A172 (cell line): ENCODE results near the gene C9orf50. TPM values are rescaled to one million over a fixed set of nuclear protein-coding genes. Genes with fewer than 3 reads are reported as not detected.
"Not testable (repeated sequence)": the region's sequence is repeated elsewhere in the genome, so short reads cannot be mapped to it uniquely, and the experiment has no call there.

Experiments used
- DNase-seq: peaks from one replicate; pipeline ENCODE4 v3.0.0-alpha.2; 2015; ENCODE audit warnings: low spot score
- total RNA-seq: library from RNA; depleted of rRNA; stranded (reverse); fragments of >200 nt; shearing (Covaris generic); gene quantifications from 2 replicates; pipeline ENCODE4 v1.2.3, GENCODE V29; 2014

The C9orf50 gene
- total RNA-seq, 1 experiment from 2014 or later: not detected

DNA sequence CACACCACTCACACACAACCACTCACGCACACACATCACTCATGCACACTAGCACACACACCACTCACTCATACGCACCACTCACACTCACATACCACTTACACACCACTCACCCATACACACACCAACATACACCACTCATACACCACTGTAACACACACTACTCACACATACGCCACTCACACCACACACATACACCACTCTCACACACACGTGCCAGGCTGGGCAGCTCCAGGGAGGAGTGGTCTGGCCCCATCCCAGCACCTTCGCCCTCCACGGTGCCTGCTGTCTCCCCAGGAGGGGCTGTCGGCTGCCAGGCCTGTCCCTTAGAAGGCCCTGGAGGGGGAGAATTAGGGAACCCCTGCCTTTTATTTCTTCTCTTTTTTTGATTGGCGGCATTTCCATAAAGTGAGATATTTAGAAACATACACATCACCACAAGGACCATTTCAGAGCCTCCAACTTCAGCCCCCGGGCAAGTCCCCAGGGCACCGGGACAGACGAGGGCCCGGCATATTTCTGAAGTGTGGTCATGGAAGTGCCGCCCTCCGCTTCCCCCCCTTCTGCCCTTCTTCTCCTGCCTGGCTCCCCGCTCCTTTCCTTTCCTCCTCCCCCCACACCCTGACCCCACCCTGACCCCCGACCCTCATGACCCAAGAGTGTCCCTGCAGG lies 27.3 kb upstream of the C9orf50 start:
- DNase-seq: no peak

DNA sequence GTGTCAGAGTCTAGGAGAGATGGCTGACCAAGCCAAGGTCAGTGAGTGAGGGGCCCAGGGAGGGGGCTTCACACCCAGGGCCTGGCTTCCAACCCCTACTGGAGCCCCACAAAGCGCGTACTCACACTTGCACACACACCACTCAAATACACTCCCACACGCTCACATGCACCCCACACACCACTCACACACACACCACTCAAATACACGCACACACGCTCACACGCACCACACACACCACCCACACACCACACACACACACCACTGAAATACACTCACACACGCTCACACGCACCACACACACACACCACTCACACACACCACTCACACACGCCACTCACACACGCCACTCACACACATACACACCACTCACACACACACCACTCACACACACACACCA lies 26.7 kb upstream of the C9orf50 start:
- no peak for DNase-seq

DNA sequence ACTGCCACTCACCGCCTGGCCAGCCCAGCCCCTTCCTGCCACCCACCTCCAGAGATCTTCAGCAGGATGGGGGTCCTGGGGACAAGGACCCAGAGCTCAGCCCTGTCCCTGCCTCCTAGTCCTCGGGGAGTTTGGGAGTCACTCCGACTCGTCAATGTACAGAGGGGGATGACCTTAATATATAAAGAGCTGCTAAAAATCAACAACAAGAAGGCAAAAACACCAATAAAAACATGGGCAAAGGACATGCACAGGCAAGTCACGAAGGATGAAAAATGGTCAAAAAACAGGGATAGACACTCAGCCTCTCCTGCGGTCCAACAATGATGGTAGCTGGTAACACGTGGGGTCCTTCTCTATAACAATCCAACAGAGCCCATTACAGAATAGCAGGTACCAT lies 25.8 kb upstream of the C9orf50 start:
- no peak for DNase-seq

DNA sequence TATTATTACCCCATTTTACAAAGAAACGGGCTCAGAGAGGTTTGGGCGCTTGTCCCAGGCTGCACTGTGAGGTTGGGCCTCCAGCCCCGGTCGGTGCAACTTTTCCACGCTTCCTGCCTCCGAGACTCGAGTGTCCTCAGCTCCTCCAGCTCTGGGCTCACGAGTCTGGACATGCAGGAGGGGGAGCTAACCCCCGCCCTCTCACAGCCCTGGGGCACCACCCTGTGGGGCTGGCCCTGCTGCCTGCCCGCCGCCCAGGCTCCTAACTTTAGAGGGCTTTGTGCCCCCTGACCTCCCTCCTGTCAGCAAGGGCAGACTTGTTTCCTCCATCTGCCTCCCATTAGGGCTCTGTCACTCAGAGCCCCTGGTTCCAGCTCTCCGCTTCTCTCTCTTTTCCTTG lies 25.4 kb upstream of the C9orf50 start:
- no peak for DNase-seq

DNA sequence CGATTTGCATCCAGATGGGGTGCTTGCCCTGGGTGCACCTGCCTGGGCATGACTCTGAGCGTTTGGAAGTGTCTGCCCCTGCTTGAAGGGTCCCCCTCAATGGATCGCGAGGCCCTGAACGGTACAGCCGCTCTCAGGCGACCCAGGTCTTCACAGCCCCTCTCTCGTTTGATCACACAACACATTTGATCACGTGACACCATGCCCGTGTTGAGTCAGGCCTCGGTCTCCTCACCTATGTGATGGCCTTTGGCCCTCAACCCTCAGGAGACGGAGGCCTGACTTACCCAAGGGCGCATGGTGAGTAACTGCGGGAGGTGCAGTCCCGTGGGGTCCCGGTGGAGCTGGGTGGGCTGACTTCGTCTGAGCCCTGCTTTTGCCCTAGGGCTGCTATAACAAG lies 24.0 kb upstream of the C9orf50 start:
- no peak for DNase-seq

DNA sequence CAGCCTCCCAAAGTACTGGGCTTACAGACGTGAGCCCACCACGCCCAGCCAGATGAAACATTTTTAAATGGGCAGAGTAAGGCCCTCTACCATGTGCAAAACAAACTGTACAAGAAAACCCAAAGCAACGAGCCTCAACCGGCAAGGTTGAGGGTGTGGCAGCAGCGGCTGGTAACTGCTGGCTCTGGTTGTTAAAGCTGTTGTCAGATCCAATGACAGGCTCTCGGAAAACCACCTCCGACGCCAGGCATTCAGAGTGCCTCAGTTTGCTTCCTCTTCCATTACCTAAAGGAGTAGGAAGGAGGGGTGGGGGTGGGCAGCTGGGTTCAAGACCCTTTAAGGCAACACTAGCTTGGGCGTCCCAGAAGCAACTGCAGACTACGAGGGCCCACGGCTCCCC lies 23.5 kb upstream of the C9orf50 start:
- DNase-seq: no peak

DNA sequence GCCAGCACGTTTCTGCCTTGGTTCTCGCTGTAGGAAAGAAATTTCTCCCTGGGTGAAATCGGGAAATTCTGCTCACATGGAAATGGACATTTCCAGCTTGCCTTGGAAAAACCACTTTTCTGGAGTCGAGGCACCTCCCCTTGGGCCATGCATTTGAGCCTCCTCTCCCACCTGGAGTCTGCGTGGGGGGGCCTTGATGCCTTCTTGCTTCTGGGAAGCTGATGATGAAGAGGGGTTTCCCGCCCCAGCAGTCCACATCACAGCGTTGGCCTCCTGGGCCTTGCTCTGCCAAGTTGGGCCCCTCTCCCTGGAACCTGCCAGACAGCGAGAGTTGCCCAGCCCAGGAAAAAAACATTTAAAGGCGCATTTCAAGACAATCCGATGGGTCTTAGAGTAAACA lies 22.8 kb upstream of the C9orf50 start:
- no peak for DNase-seq

DNA sequence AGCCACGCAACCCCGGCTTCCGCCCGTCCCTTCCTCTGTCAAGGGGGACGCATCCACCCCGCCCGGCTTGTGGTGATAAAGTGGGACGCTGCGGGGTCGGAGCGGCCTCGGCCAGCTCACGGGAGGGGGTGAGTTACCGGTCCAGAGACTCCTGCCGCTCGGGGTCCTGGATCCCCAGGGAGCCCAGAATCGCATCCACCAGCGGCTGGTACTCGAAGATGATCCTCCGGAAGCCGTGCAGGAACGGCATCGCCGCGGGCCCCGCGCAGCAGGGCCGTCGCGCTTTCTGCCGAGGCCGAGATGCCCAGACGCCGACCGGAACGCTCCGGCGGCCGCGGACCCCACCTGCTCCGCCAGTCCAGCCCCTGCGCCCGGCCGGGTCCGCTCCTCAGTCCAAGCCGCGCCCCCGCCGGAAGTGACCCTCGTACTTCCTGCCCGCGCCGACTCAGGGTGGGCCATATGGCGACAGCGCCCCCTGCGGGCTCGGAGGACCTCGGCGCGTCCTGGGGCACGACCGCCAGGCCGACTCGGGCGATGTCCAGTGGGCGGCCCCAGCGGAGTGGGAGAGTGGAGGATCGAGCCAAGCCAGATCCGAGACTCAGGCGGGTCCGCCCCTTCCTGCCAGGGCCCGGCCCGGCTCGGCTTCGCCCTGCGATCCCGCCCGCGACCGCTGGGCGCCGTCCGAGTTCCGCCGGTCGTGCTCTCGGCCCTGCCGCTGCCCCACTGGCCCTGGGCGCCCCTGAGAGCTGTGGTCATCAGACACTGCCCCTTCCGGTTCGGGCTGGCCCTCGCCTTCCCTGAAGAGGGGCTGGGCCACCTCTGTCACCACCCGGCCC lies 21.1 kb upstream of the C9orf50 start, which contains the start of gene ASB6:
Gene ASB6, minus strand, starts transcription at position 402 of the 836 bp plus-strand sequence. Its CDS starts 152 bp downstream, at position 250.
- DNase-seq: peak; percentile 87

DNA sequence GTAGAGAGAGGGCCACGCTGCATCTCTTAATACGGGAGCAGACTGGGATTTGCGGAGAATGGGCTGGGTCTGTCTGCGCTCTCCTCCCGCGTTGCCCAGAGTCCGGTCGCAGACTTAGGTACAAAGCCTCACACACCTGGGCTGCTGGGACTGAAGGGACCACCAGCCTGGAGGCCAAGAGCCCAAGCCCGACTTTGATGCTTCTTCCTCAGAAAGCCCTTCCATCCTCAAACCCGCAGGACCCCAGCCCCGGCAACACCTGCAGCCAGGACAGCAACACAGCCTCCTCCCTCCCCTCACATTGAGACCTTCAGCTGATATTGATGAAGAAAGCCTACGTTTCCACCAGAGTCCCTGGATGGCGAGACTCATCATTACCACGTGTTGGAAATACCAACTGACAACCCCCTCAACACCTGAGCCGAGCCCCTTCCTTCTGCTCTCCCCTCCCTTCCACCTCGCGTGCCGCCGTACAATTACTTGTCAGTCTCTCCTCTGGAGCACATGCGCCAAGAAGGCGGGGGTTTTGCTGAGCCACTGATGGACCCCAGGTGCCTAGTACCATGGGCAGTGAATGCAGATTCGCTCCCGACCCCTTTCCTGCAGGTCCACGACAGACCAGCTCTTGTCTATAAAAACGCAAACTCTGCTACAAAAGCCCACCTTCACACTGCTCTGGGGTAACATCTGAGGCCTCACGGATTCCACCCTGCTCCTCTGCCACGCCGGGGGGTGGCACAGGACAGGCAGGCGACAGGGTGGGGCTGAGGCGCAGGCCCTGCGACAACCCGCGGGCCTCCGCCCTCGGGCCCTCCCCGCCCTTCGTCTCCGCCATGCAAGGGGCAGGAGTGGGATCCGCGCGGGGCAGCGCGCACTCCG lies 20.2 kb upstream of the C9orf50 start:
- DNase-seq: no peak

DNA sequence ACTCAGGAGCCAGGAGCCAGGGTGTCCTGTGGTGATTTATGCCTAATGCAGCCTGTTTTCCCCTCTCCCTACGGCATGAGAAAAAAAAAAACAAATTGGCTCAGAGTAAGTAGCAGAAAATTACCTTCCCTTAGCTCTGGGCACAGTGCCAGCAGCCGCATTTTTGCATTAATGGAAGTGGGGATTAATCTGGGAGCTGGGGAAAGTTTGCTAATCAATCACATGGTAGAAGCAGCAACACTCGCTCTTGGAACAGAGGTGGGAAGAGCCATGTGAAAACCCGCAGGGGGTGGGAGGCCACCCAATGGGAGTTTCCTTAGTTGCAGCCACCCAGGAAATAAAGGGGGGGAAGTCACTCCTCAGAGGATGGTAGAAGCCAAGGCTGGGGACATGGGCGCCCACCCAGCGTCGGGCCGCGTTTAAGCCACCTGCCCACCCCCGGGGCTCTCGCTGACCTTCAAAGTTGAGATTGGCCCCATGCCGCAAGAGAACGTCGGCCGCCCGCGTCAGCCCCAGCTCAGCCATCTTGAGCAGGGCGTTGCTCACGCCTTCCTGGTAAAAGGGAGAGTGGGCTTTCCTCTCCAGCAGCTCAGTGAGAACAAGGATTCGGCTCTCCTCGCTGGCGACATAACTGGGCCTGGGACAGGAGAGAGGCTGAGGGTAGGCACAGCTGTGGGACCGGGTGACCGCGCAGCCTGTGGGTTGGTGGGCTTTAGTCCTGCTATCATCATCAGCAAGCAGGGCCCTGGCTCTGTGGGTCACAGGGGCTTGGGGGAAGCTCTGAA lies 19.4 kb upstream of the C9orf50 start:
- DNase-seq: peak; percentile 43

DNA sequence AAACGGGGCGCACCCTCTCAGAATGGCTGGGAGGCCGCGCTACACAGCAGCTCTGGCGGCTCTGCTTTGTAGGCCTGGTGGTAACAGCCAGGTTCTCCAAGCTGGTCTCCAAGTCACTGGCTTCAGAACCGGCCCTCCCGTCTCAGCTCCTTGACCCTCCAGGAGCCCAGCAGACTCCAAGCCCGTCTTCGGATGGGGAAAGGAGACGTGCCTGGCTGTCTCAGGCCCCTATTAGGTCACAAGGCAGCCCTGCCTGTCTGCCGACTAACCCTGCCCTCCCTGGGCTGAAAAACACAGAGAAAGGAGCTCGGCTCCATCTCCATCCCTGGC lies 18.8 kb upstream of the C9orf50 start:
- DNase-seq: no peak

DNA sequence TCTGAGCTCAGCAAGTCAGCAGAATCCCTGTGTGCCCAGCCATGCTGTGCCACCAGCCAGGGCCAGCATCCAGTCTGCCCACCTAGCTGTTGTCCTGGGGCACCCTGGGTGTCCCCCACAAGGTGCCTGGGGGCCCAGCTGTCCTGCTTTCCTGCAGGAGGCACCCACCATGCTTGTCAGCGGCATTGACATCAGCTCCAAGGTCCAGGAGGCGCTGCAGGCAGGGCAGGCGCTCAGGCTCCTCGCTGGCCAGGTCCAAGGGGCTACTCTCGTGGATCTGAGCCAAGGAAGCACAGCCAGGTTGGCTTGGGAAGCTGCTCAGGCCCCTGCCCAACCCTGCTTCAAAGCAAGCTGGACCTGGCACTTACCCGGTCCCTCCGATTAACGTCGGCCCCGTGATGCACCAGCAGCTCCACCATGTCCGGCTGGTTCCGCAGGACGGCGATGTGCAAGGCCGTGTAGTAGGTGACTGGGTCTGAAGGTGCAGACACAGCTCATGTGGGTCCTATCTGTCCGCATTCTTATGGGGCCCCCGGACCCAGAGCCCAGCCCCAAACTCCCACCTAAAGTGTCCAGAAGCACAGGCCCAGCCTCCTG lies 18.2 kb upstream of the C9orf50 start:
- no peak for DNase-seq

DNA sequence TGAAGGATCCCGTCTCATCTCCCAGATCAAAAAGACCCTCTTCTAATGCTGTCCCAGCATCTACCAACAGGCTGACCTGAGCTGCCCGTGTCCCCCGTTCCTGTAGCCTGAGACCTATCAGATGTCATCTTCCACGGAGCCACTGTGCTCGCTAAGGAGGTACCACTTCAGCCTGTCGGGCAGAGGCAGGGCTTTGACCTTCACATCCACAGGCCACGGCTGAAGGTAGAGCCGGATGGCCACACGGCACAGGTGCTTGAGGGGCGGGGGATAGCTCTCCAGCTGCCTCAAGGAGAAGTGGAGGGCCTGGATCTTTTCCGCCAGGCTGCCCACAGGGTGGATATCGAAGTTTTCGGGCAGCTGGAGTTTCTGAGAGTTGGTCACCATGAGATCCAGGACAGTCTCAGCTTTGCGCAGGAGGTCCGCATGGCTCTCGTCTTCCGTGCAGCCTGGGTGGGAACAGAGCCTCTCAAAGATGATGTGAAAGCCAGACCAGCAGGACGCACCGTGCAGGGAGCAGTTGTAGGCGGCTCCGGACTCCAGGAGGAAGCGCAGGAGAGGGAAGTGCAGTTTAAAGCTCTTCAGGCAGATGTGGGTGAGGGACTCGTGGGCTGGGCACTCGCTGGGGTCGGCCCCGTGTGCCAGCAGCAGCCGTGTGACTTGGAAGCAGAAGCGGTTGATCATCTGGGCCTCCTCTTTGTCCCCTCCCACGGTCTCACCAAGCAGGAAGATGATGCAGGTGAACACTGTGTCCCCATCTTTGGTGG lies 17.0 kb upstream of the C9orf50 start:
- no peak for DNase-seq

DNA sequence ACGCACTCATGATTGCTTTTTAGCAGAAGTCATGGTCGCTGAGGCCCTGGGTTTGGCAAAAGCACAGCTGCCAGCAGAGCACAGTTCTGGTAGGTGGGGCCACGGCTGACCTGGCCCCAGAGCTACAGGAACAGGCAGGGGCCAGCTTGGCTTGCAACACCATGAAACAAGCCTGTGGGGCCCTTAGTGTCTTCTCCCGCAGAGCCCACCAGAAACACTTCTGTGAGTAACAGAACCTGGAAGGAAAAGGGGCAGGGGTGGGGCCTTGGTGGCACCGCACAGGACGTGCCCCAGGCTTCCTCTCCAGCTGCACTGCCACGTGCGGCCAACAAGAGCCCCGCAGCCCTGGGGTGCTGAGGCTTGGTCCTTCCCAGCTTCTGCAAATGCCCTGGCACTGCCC lies 16.2 kb upstream of the C9orf50 start:
- DNase-seq: no peak

DNA sequence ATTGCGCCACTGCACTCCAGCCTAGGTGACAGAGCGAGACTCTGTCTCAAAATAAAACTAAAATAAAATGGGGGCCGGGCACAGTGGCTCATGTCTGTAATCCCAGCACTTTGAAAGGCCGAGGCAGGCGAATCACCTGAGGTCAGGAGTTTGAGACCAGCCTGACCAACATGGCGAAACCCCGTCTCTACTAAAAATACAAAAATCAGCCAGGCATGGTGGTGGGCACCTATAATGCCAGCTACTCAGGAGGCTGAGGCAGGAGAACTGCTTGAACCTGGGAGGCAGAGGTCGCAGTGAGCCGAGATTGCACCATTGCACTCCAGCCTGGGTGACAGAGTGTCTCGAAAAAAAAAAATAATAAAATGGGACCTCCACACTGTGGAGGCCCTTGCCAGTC lies 15.4 kb upstream of the C9orf50 start:
- DNase-seq: not testable (repeated sequence)

DNA sequence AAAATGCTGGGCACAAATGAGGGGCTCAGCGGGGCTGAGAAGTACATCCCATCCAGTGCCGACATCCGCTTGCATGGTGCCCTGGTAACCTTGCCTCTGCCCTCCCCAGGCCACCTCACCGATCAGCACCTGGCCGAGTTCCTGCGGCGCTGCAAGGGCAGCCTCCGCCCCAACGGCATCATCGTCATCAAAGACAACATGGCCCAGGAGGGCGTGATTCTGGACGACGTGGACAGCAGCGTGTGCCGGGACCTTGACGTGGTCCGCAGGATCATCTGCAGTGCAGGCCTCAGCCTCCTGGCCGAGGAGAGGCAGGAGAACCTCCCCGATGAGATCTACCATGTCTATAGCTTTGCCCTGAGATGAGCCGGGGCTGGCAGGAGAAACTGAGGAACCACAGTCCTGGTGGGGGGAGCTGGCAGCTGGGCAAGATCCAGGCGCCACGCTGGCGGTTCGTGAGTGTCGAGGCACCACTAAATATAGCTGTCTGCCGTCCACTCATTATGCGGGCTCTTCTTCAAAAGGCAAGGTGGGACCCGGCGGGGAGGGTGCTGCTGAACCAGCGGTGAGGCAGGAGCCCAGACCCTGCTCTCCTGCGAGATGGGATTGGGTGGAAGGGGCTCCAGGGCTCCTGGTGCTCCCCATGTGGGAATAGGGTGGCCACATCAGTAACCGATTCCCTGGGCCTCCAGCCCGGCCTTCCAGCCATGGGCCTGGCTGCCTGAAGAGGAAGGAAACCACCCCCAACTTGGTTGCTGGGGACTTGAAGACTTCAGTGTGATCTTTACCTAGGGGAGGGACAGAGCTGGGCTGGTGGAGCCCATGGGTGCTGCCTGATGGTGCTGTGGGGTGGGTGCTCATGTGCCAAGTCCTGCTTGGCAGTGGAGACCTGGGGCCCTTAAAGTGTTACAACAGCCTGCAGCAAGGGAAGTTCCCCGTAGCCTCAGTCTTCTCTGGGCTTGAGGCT lies 14.5 kb upstream of the C9orf50 start:
- DNase-seq: no peak

DNA sequence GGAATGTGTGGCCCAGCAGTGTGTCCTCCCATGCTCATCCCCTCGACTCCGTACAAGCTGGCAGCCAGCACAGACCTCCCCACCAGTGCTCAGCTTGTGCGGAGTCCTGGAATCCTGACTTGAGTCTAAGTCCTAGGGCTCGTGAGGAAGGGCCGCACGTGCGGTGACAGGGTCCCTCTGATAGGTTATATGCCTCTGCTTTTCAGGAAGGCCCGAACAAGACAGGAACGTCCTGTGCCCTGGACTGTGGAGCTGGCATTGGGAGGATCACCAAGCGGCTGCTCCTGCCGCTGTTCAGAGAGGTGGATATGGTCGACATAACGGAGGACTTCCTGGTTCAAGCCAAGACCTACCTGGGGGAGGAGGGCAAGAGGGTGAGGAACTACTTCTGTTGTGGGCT lies 12.9 kb upstream of the C9orf50 start:
- DNase-seq: no peak

DNA sequence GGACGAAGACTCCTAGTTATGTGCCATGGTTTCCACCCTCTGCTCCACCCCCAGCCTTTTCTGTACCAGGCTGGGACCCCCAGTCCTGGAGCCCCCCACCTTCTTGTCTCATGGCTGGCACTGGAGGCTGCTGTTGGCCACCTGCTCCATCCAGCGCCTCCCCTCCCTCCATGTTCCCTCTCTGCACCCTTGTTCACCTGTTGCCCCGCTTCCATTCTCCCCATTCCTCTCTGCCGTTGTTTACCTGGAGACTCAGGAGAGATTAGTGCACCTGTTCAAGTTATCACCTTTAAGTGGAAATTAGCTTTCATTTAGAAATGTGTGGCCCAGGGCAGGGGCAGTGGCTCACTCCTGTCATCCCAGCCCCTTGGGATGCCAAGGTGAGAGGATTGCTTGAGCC lies 12.3 kb upstream of the C9orf50 start:
- DNase-seq: no peak

DNA sequence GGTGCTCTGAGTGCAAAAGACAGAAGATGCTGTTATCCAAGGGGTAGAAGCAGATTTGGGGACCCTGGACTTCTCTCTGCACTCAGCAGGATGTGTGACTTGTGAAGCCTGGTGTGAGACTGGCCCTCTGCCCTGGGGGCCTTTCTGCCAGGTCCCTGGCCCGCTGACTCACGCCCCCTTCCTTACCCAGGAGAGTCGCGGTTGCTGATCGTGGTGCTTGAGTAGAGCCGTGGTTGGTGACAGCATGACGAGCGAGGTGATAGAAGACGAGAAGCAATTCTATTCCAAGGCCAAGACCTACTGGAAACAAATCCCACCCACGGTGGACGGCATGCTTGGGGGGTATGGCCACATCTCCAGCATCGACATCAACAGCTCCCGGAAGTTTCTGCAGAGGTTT lies 11.6 kb upstream of the C9orf50 start:
- no peak for DNase-seq
